Measurements from ENCODE around the gene NEK2. TPM values are rescaled to one million over a fixed set of nuclear protein-coding genes. Genes with fewer than 3 reads are reported as not detected.

Gene NEK2
- total and polyA plus RNA-seq, 2 of the 13 experiments (the other 11 are each of a cell fraction or from before 2014, with no cell fraction given) = 10.9 to 40.8 TPM

DNA sequence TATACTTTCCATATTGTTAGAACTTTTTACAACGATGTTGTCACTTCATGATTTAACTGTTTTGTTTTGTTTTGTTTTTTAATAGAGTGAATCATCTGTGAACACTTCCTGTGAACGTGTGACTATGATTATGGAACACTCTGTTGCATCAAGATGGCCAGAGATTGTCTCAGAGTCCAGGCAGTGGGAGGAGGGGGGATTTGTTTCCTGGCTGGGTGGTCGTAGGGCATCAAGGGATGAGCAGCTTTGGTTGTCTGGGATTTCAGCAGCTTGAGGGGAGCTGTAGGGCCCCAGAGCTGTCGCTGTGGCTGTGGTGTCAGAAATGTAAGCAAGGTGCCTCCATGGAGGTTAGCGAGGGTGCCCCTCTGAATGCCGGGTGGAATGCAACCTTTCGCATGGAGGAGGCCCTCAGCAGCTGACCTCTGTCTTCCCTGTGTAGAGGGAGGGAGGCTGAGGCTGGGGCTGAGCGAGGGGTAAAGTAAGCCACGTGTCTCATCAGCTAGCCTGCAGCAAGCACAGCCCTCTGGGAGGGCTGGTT lies 21.4 kb downstream of the NEK2 start (continued):
- TF ChIP-seq, protein P1, sequence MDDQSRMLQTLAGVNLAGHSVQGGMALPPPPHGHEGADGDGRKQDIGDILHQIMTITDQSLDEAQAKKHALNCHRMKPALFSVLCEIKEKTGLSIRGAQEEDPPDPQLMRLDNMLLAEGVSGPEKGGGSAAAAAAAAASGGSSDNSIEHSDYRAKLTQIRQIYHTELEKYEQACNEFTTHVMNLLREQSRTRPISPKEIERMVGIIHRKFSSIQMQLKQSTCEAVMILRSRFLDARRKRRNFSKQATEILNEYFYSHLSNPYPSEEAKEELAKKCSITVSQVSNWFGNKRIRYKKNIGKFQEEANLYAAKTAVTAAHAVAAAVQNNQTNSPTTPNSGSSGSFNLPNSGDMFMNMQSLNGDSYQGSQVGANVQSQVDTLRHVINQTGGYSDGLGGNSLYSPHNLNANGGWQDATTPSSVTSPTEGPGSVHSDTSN (CRISPR knock-in tag; IDR thresholded peaks at IDR 0.05; ENCODE audit: borderline replicate concordance) = no peak
- no peak for TF ChIP-seq ZNF432 (CRISPR knock-in tag; IDR thresholded peaks at IDR 0.05; ENCODE audit: borderline replicate concordance)
- TF ChIP-seq, protein P2, sequence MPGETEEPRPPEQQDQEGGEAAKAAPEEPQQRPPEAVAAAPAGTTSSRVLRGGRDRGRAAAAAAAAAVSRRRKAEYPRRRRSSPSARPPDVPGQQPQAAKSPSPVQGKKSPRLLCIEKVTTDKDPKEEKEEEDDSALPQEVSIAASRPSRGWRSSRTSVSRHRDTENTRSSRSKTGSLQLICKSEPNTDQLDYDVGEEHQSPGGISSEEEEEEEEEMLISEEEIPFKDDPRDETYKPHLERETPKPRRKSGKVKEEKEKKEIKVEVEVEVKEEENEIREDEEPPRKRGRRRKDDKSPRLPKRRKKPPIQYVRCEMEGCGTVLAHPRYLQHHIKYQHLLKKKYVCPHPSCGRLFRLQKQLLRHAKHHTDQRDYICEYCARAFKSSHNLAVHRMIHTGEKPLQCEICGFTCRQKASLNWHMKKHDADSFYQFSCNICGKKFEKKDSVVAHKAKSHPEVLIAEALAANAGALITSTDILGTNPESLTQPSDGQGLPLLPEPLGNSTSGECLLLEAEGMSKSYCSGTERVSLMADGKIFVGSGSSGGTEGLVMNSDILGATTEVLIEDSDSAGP (CRISPR knock-in tag; IDR thresholded peaks at IDR 0.05; ENCODE audit: borderline replicate concordance) = no peak
- no peak for TF ChIP-seq CBFB (CRISPR knock-in tag; IDR thresholded peaks at IDR 0.05)
- TF ChIP-seq MYNN (CRISPR knock-in tag; IDR thresholded peaks at IDR 0.05; ENCODE audit: low read depth) = no peak
- TF ChIP-seq, protein P3, sequence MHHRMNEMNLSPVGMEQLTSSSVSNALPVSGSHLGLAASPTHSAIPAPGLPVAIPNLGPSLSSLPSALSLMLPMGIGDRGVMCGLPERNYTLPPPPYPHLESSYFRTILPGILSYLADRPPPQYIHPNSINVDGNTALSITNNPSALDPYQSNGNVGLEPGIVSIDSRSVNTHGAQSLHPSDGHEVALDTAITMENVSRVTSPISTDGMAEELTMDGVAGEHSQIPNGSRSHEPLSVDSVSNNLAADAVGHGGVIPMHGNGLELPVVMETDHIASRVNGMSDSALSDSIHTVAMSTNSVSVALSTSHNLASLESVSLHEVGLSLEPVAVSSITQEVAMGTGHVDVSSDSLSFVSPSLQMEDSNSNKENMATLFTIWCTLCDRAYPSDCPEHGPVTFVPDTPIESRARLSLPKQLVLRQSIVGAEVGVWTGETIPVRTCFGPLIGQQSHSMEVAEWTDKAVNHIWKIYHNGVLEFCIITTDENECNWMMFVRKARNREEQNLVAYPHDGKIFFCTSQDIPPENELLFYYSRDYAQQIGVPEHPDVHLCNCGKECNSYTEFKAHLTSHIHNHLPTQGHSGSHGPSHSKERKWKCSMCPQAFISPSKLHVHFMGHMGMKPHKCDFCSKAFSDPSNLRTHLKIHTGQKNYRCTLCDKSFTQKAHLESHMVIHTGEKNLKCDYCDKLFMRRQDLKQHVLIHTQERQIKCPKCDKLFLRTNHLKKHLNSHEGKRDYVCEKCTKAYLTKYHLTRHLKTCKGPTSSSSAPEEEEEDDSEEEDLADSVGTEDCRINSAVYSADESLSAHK (CRISPR knock-in tag; IDR thresholded peaks at IDR 0.05; ENCODE audit: borderline replicate concordance) = no peak
- TF ChIP-seq EHMT2 (IDR thresholded peaks at IDR 0.05; ENCODE audit: borderline replicate concordance, low read depth, low read length) = no peak
- TF ChIP-seq ZNF382 (CRISPR knock-in tag; IDR thresholded peaks at IDR 0.05; ENCODE audit: borderline replicate concordance) = no peak
- no peak for TF ChIP-seq CCAR2 (optimal IDR thresholded peaks at IDR 0.05; ENCODE audit: low read depth, low read length)
- TF ChIP-seq, protein P4, sequence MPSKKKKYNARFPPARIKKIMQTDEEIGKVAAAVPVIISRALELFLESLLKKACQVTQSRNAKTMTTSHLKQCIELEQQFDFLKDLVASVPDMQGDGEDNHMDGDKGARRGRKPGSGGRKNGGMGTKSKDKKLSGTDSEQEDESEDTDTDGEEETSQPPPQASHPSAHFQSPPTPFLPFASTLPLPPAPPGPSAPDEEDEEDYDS (CRISPR knock-in tag; IDR thresholded peaks at IDR 0.05) = no peak
- TF ChIP-seq HNRNPUL1 (IDR thresholded peaks at IDR 0.05; ENCODE audit: low read depth, low read length) = no peak
- peak; percentile 93 for TF ChIP-seq ZNF335 (CRISPR knock-in tag; IDR thresholded peaks at IDR 0.05)
- TF ChIP-seq, protein P5, sequence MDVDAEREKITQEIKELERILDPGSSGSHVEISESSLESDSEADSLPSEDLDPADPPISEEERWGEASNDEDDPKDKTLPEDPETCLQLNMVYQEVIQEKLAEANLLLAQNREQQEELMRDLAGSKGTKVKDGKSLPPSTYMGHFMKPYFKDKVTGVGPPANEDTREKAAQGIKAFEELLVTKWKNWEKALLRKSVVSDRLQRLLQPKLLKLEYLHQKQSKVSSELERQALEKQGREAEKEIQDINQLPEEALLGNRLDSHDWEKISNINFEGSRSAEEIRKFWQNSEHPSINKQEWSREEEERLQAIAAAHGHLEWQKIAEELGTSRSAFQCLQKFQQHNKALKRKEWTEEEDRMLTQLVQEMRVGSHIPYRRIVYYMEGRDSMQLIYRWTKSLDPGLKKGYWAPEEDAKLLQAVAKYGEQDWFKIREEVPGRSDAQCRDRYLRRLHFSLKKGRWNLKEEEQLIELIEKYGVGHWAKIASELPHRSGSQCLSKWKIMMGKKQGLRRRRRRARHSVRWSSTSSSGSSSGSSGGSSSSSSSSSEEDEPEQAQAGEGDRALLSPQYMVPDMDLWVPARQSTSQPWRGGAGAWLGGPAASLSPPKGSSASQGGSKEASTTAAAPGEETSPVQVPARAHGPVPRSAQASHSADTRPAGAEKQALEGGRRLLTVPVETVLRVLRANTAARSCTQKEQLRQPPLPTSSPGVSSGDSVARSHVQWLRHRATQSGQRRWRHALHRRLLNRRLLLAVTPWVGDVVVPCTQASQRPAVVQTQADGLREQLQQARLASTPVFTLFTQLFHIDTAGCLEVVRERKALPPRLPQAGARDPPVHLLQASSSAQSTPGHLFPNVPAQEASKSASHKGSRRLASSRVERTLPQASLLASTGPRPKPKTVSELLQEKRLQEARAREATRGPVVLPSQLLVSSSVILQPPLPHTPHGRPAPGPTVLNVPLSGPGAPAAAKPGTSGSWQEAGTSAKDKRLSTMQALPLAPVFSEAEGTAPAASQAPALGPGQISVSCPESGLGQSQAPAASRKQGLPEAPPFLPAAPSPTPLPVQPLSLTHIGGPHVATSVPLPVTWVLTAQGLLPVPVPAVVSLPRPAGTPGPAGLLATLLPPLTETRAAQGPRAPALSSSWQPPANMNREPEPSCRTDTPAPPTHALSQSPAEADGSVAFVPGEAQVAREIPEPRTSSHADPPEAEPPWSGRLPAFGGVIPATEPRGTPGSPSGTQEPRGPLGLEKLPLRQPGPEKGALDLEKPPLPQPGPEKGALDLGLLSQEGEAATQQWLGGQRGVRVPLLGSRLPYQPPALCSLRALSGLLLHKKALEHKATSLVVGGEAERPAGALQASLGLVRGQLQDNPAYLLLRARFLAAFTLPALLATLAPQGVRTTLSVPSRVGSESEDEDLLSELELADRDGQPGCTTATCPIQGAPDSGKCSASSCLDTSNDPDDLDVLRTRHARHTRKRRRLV (CRISPR knock-in tag; IDR thresholded peaks at IDR 0.05) = no peak
- no peak for TF ChIP-seq HDAC6 (IDR thresholded peaks at IDR 0.05; ENCODE audit: low read depth, low read length)
- TF ChIP-seq ZNF567 (CRISPR knock-in tag; IDR thresholded peaks at IDR 0.05; ENCODE audit: borderline replicate concordance) = no peak
- TF ChIP-seq ZNF615 (CRISPR knock-in tag; IDR thresholded peaks at IDR 0.05; ENCODE audit: borderline replicate concordance) = no peak

All from HepG2 (cell line).